ENCODE measurements around the gene FRAS1. TPM values are rescaled to one million over a fixed set of nuclear protein-coding genes. Genes with fewer than 3 reads are reported as not detected.
A peak's percentile ranks its signal among the peaks of the same experiment; 100 is the strongest.

FRAS1 gene
- total and polyA plus RNA-seq, 8 donors: 4.7 to 21.5 (median 14.7) TPM

GRCh38 chr4:78517050-78517652 is 460.0 kb downstream of the FRAS1 start:
- ATAC-seq: peak in 3 of 4 donors; percentile 70 to 81 (median 80)

GRCh38 chr4:78518561-78518960 is 461.4 kb downstream of the FRAS1 start:
- WGBS, 2 donors: 64 to 74% methylated on average over 3 of the region's 3 CpGs
- intact Hi-C loops (cut with DNase I): loop anchor here in 1 of 3 donors (10.0 kb wide), 1 partner anchor 554 kb away; no protein-coding TSS in a partner anchor
- no peak for DNase-seq
- H3K36me3 ChIP-seq: peaks cover 0 to 6% (median 0%) of the 10 kb centered on the region in 3 donors
- no peak overlapping the region for H3K27ac ChIP-seq
- H3K4me3 ChIP-seq: no peak overlapping the region
- ATAC-seq: no peak
- TF ChIP-seq CTCF (IDR thresholded peaks at IDR 0.05): no peak
- no peaks in the 10 kb centered on the region for H3K9me3 ChIP-seq
- no peaks in the 10 kb centered on the region for H3K27me3 ChIP-seq
- no peaks in the 10 kb centered on the region for H3K4me1 ChIP-seq
- no peak for FAIRE-seq

More at GRCh38 chr4:78517050-78517652, 460.0 kb downstream of the FRAS1 start:
- DNase-seq (no peak), FAIRE-seq (peak; percentile 93)
- no peak overlapping the region for H3K27ac ChIP-seq
- no peaks in the 10 kb centered on the region for H3K9me3 ChIP-seq
- TF ChIP-seq CTCF (IDR thresholded peaks at IDR 0.05): peak; percentile 12 to 55 (median 34)
- no peaks in the 10 kb centered on the region for H3K27me3 ChIP-seq
- intact Hi-C loops (cut with DNase I): loop anchor here in 1 of 3 donors (10.0 kb wide), 1 partner anchor 552 kb away; no protein-coding TSS in a partner anchor
- no peak overlapping the region for H3K4me3 ChIP-seq
- WGBS, 2 donors: 10 to 14% methylated on average over 3 of the region's 3 CpGs
- H3K4me1 ChIP-seq: peaks cover 0 to 3% (median 0%) of the 10 kb centered on the region in 3 donors
- peaks cover 0 to 6% (median 0%) of the 10 kb centered on the region in 3 donors for H3K36me3 ChIP-seq

GRCh38 chr4:78519962-78520361 is 462.8 kb downstream of the FRAS1 start:
- no peak for ATAC-seq

GRCh38 chr4:78520808-78521226 is 463.7 kb downstream of the FRAS1 start:
- Histone ChIP-seq H3K4me1 (no peaks in the 10 kb centered on the region), H3K4me3 (no peak overlapping the region), H3K9me3 (no peaks in the 10 kb centered on the region), H3K27ac (no peak overlapping the region), H3K36me3 (no peaks in the 10 kb centered on the region), H3K27me3 (no peaks in the 10 kb centered on the region)
- TF ChIP-seq CTCF (IDR thresholded peaks at IDR 0.05): no peak
- intact Hi-C loops (cut with DNase I): loop anchor here in 1 of 3 donors (10.0 kb wide), 1 partner anchor 556 kb away; no protein-coding TSS in a partner anchor
- no peak for ATAC-seq
- DNase-seq: no peak
- WGBS, 2 donors: 65 to 74% methylated on average over 3 of the region's 3 CpGs
- FAIRE-seq: no peak

More at GRCh38 chr4:78519962-78520361, 462.8 kb downstream of the FRAS1 start:
- no peaks in the 10 kb centered on the region for H3K27me3 ChIP-seq
- H3K36me3 ChIP-seq: no peaks in the 10 kb centered on the region
- H3K4me3 ChIP-seq: no peak overlapping the region
- H3K9me3 ChIP-seq: no peaks in the 10 kb centered on the region
- no peak for TF ChIP-seq CTCF (IDR thresholded peaks at IDR 0.05)
- WGBS, 2 donors: 77 to 91% methylated on average over 3 of the region's 3 CpGs
- intact Hi-C loops (cut with DNase I): loop anchor here in 2 of 3 donors (10.0 kb wide), 1 partner anchor 555 kb away; no protein-coding TSS in a partner anchor
- FAIRE-seq: no peak
- H3K27ac ChIP-seq: no peak overlapping the region
- H3K4me1 ChIP-seq: no peaks in the 10 kb centered on the region
- no peak for DNase-seq

GRCh38 chr4:78524009-78524408 is 466.9 kb downstream of the FRAS1 start:
- Histone ChIP-seq H3K9me3 (no peaks in the 10 kb centered on the region), H3K27ac (no peak overlapping the region), H3K4me3 (no peak overlapping the region), H3K36me3 (no peaks in the 10 kb centered on the region), H3K4me1 (no peaks in the 10 kb centered on the region), H3K27me3 (no peaks in the 10 kb centered on the region)
- intact Hi-C loops (cut with DNase I): loop anchor here in 1 of 3 donors (10.0 kb wide), 1 partner anchor 559 kb away; no protein-coding TSS in a partner anchor
- FAIRE-seq (no peak), DNase-seq (no peak), ATAC-seq (no peak)
- WGBS, 2 donors: 0 to 89% methylated on average over 1 of the region's 1 CpG
- no peak for TF ChIP-seq CTCF (IDR thresholded peaks at IDR 0.05)

Data from pancreas (tissue), 10 donors.